ENCODE data around the gene CPSF7.

GRCh38 chr11:61477727-61478148, 48.0 kb upstream of the CPSF7 start:
- TF ChIP-seq POLR2A (IDR thresholded peaks at IDR 0.05; ENCODE audit: low read depth, low read length) (no peak), POLR2AphosphoS5 (IDR thresholded peaks at IDR 0.05; ENCODE audit: low read depth, low read length) (no peak)

Measured in GM12892 (cell line).